Psoas muscle (tissue), 8 donors: ENCODE data around the gene AP5B1. TPM values are rescaled to one million over a fixed set of nuclear protein-coding genes. Genes with fewer than 3 reads are reported as not detected.
"Not testable (repeated sequence)": the region's sequence is repeated elsewhere in the genome, so short reads cannot be mapped to it uniquely, and the experiment has no call there.

Experiments
- ATAC-seq, 4 donors: fragments of 200-7000 bp; cut with Tn5 transposase; one replicate each; pipeline ENCODE4 v1.9.1; 2020; ENCODE audit warnings: moderate library complexity in 3 of 4, mild to moderate bottlenecking in 2 of 4
- DNase-seq, 2 donors: peaks; one replicate each; pipeline ENCODE4 v3.0.0-alpha.2; 2020
- H3K27ac ChIP-seq: fragments of 200-600 bp; one replicate; pipeline ENCODE4 v1.8.0; 2022
- H3K27me3 ChIP-seq, 3 donors: fragments of 200-600 bp in 1 of 3; one replicate each; pipeline versions ENCODE4 v1.6.1 to v1.8.0; 2013 to 2022; ENCODE audit warnings: low read length in 2 of 3, mild to moderate bottlenecking in 2 of 3, moderate library complexity in 1 of 3; ENCODE audit not compliant: insufficient read depth in 3 of 3
- H3K36me3 ChIP-seq, 2 donors: fragments of 200-600 bp in 1 of 2; one replicate each; pipeline versions ENCODE4 v1.6.1 to v1.8.0; 2013 to 2022; ENCODE audit warnings: low read depth in 1 of 2, mild to moderate bottlenecking in 1 of 2, moderate library complexity in 1 of 2; ENCODE audit not compliant: insufficient read depth in 1 of 2
- H3K4me1 ChIP-seq: fragments of 200-600 bp; one replicate; pipeline ENCODE4 v1.8.0; 2022
- H3K4me3 ChIP-seq: fragments of 200-600 bp; one replicate; pipeline ENCODE4 v1.8.0; 2022; ENCODE audit warnings: mild to moderate bottlenecking
- H3K9me3 ChIP-seq: fragments of 200-600 bp; one replicate; pipeline ENCODE4 v1.8.0; 2022
- WGBS, 3 donors: extraction: QIAGEN DNeasy Blood & Tissue Kit; methylation state at CpG; one replicate each; pipeline versions ENCODE4 v1.1.6 to v1.1.7; 2013; 5-methylcytosine and 5-hydroxymethylcytosine counted together
- intact Hi-C, 2 donors: fragments of 100-400 bp; cut with DNase I; formaldehyde crosslinking; loops; one replicate each; pipeline versions ENCODE4 v1.11.0 to v1.14.2; 2022
- polyA plus RNA-seq, 3 donors: library from polyadenylated mRNA; stranded (reverse); fragments of 200-250 nt; gene quantifications; one replicate each; pipeline ENCODE4 v1.2.3, GENCODE V29; 2013
- total RNA-seq, 4 donors: library from RNA; stranded (reverse); fragmentation: NEBNext Ultra II Directional in 2 of 4; extraction: Animal tissue kit (Norgen Biotek cat#: 25700) in 2 of 4; gene quantifications; one replicate each; pipeline versions ENCODE4 v1.2.1 to v1.2.4, GENCODE V29; 2021 to 2023
- TF ChIP-seq, protein P1 (sequence below): fragments of 200-600 bp; IDR thresholded peaks from one replicate; pipeline ENCODE4 v1.8.0; 2022; ENCODE audit warnings: antibody characterized with exemption
- donor health status: healthy with polysubstance abuse.
- donor health status: DM: no; HTN: no; CAD: no; lungs with moderate emphysema.
- donor health status: Bipolar disorder and iron deficiency.
- donor health status: healthy.
- donor health status: DM: yes; HTN: yes; CAD: no.
- donor health status: DM: no; HTN: no; CAD: no.
- donor health status: DM: no; HTN: no; CAD: no.
- donor health status: DM: yes; HTN: yes; CAD: no.

AP5B1 gene
- total and polyA plus RNA-seq, 7 donors: 6.1 to 20.5 (median 9.2) TPM

DNA sequence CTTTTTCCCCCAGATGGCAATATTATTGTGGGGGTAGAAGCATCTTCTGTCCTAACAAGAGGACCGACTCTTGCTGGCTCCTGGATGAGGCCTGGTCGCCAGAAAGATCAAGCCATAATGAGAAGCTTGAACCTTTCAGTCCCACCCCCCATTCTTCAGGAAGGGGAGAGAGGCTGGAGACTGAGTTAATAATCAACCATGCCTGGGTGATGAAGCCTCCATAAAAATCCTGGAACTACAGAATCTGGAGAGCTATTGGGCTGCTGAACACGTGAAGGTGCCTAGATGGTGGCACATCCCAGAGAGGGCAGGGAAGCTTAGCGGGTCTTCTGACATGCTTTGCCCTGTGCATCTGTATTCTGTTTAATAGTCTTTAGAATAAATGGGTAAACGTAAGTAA lies 16.3 kb downstream of the AP5B1 start:
- DNase-seq (no peak), ATAC-seq (no peak)
- no peak overlapping the region for H3K27ac ChIP-seq
- no peak overlapping the region for H3K4me3 ChIP-seq
- intact Hi-C loops: no loop called here
- TF ChIP-seq, protein P1, sequence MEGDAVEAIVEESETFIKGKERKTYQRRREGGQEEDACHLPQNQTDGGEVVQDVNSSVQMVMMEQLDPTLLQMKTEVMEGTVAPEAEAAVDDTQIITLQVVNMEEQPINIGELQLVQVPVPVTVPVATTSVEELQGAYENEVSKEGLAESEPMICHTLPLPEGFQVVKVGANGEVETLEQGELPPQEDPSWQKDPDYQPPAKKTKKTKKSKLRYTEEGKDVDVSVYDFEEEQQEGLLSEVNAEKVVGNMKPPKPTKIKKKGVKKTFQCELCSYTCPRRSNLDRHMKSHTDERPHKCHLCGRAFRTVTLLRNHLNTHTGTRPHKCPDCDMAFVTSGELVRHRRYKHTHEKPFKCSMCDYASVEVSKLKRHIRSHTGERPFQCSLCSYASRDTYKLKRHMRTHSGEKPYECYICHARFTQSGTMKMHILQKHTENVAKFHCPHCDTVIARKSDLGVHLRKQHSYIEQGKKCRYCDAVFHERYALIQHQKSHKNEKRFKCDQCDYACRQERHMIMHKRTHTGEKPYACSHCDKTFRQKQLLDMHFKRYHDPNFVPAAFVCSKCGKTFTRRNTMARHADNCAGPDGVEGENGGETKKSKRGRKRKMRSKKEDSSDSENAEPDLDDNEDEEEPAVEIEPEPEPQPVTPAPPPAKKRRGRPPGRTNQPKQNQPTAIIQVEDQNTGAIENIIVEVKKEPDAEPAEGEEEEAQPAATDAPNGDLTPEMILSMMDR: no peak
- WGBS, 3 donors: 68 to 75% (median 71%) methylated on average over 5 of the region's 5 CpGs
- H3K36me3 ChIP-seq: no peaks in the 10 kb centered on the region
- no peaks in the 10 kb centered on the region for H3K9me3 ChIP-seq
- peaks cover 0 to 7% (median 0%) of the 10 kb centered on the region in 3 donors for H3K27me3 ChIP-seq
- H3K4me1 ChIP-seq: no peaks in the 10 kb centered on the region

DNA sequence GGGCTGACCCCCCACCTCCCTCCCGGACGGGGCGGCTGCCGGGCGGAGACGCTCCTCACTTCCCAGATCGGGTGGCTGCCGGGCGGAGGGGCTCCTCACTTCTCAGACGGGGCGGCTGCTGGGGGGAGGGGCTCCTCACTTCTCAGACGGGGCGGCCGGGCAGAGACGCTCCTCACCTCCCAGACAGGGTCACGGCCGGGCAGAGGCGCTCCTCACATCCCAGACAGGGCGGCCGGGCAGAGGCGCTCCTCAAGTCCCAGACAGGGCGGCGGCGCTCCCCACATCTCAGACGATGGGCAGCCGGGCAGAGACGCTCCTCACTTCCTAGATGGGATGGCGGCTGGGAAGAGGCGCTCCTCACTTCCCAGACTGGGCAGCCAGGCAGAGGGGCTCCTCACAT lies 18.0 kb downstream of the AP5B1 start:
- 83 to 90% (median 87%) methylated on average over 11 to 29 of the region's 29 CpGs for WGBS, 3 donors
- not testable (repeated sequence) for ATAC-seq, H3K9me3 ChIP-seq, H3K27ac ChIP-seq, H3K36me3 ChIP-seq, H3K4me3 ChIP-seq, DNase-seq, H3K27me3 ChIP-seq, H3K4me1 ChIP-seq
- intact Hi-C loops: loop anchor here in 1 of 2 donors (2.0 kb wide), 1 partner anchor 130 kb away; no protein-coding TSS in a partner anchor

DNA sequence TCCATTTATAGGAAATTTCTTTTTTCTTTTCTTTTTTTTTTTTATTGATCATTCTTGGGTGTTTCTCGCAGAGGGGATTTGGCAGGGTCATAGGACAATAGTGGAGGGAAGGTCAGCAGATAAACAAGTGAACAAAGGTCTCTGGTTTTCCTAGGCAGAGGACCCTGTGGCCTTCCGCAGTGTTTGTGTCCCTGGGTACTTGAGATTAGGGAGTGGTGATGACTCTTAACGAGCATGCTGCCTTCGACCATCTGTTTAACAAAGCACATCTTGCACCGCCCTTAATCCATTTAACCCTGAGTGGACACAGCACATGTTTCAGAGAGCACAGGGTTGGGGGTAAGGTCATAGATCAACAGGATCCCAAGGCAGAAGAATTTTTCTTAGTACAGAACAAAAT lies 18.6 kb downstream of the AP5B1 start:
- DNase-seq, ATAC-seq: not testable (repeated sequence)

DNA sequence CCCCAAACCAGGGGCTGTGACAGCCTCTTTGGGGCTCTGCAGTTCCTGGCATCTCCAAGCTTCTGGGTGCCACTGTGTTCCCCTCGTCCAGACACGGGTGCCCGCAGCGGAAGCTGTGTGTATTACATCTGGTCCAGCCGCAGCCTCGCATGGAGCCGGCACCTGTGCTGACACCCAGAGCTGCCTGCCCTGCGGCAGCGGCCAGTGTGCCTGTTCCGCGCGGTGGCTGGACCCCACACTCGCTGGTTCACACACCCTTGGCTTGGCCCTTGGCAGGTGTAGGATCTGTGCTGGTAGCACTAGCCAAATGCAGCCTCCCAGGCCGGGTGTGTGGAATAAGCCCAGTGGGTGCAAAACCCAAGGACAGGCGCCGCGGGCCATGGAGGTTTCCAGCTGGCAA lies 35.7 kb downstream of the AP5B1 start:
- Histone ChIP-seq H3K9me3 (no peaks in the 10 kb centered on the region), H3K4me1 (no peaks in the 10 kb centered on the region), H3K27ac (no peak overlapping the region), H3K36me3 (no peaks in the 10 kb centered on the region), H3K4me3 (no peak overlapping the region), H3K27me3 (peaks cover 0 to 32% (median 3%) of the 10 kb centered on the region in 3 donors)
- WGBS, 3 donors: 85 to 88% (median 86%) methylated on average over 15 to 17 of the region's 17 CpGs
- TF ChIP-seq, protein P1: no peak
- DNase-seq: no peak
- ATAC-seq: no peak
- intact Hi-C loops: no loop called here

More for the DNA sequence above, 18.6 kb downstream of the AP5B1 start:
- not testable (repeated sequence) for H3K4me1 ChIP-seq, H3K9me3 ChIP-seq, H3K36me3 ChIP-seq, H3K4me3 ChIP-seq, H3K27ac ChIP-seq
- 47 to 60% (median 52%) methylated on average over 5 of the region's 5 CpGs for WGBS, 3 donors
- intact Hi-C loops: loop anchor here in 1 of 2 donors (2.0 kb wide), 1 partner anchor 129 kb away; no protein-coding TSS in a partner anchor
- peaks cover 0 to 13% (median 0%) of the 10 kb centered on the region in 3 donors for H3K27me3 ChIP-seq

GRCh38 chr11:65744699-65745042 lies 36.1 kb downstream of the AP5B1 start:
- Histone ChIP-seq H3K9me3 (no peaks in the 10 kb centered on the region), H3K36me3 (no peaks in the 10 kb centered on the region), H3K4me3 (no peak overlapping the region), H3K27ac (no peak overlapping the region), H3K4me1 (no peaks in the 10 kb centered on the region), H3K27me3 (peaks cover 0 to 34% (median 0%) of the 10 kb centered on the region in 3 donors)
- WGBS, 3 donors: 64 to 72% (median 66%) methylated on average over 8 of the region's 8 CpGs
- TF ChIP-seq, protein P1: no peak
- intact Hi-C loops: no loop called here
- DNase-seq: no peak
- no peak for ATAC-seq
